ENCODE measurements around the gene TRMO.

DNA sequence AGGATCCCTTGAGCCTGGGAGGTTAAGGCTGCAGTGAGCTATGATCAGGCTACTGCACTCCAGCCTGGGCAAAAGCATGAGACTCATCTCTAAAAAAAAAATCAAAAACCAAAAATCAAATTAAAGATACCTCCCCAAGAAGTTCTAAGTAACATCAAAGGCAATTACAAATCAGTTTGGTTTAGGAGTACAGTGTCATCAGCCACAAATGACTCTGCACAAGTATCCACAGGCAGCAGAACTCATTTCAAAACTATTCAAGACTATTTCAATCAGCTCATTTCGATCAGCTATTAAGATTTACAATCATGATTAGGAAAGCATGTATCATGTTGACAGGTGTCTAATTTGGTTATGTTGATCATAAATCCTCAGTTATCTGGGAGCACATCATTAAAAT lies 19.1 kb downstream of the TRMO start:
- TF ChIP-seq, protein P1, sequence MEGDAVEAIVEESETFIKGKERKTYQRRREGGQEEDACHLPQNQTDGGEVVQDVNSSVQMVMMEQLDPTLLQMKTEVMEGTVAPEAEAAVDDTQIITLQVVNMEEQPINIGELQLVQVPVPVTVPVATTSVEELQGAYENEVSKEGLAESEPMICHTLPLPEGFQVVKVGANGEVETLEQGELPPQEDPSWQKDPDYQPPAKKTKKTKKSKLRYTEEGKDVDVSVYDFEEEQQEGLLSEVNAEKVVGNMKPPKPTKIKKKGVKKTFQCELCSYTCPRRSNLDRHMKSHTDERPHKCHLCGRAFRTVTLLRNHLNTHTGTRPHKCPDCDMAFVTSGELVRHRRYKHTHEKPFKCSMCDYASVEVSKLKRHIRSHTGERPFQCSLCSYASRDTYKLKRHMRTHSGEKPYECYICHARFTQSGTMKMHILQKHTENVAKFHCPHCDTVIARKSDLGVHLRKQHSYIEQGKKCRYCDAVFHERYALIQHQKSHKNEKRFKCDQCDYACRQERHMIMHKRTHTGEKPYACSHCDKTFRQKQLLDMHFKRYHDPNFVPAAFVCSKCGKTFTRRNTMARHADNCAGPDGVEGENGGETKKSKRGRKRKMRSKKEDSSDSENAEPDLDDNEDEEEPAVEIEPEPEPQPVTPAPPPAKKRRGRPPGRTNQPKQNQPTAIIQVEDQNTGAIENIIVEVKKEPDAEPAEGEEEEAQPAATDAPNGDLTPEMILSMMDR (IDR thresholded peaks at IDR 0.05), result no peak
- TF ChIP-seq POLR2A (IDR thresholded peaks at IDR 0.05), result no peak
- TF ChIP-seq POLR2AphosphoS5 (IDR thresholded peaks at IDR 0.05), result no peak
- no peak for TF ChIP-seq EP300 (IDR thresholded peaks at IDR 0.05)

Data from gastroesophageal sphincter (tissue), 3 donors.